HL-60 (cell line): Measurements from ENCODE around the gene GRAMD2B.
"Not testable (repeated sequence)": the region's sequence is repeated elsewhere in the genome, so short reads cannot be mapped to it uniquely, and the experiment has no call there.

Source experiments
- DNase-seq, 2 experiments: peaks; one replicate each; pipeline ENCODE4 v3.0.0-alpha.2; 2010 to 2020; ENCODE audit warnings: low read depth in 1 of 2, low spot score in 1 of 2
- H3K27ac ChIP-seq: fragments of 250-450 bp; sonication (Bioruptor Pico); replicated peaks from 2 replicates; pipeline ENCODE4 v1.5.1; 2020; ENCODE audit warnings: mild to moderate bottlenecking, moderate library complexity
- H3K27me3 ChIP-seq: fragments of 250-450 bp; sonication (Bioruptor Pico); 2 replicates; pipeline ENCODE4 v1.5.1; 2021; ENCODE audit warnings: mild to moderate bottlenecking, moderate library complexity; ENCODE audit not compliant: insufficient read depth, poor library complexity, severe bottlenecking
- H3K4me3 ChIP-seq: replicated peaks from 2 replicates; pipeline ENCODE4 v1.5.1; 2011; ENCODE audit warnings: mild to moderate bottlenecking, control low read depth, low read length; ENCODE audit not compliant: insufficient read depth
- CTCF ChIP-seq: IDR thresholded peaks from one replicate; pipeline ENCODE4 v1.5.1; 2011; ENCODE audit warnings: low read length, control low read depth, inconsistent platforms; ENCODE audit not compliant: insufficient read depth
- GABPA ChIP-seq: IDR thresholded peaks from 2 replicates; pipeline ENCODE4 v1.6.1; 2012; ENCODE audit warnings: low read depth
- POLR2AphosphoS5 ChIP-seq: IDR thresholded peaks from 2 replicates; pipeline ENCODE4 v1.6.1; 2012; ENCODE audit warnings: low read depth
- REST ChIP-seq: IDR thresholded peaks from 2 replicates; pipeline ENCODE4 v1.6.1; 2012; ENCODE audit warnings: low read depth; ENCODE audit not compliant: insufficient replicate concordance
- SPI1 ChIP-seq: IDR thresholded peaks from 2 replicates; pipeline ENCODE4 v1.6.1; 2012; ENCODE audit warnings: low read depth, mild to moderate bottlenecking, borderline replicate concordance

Gene GRAMD2B

GRCh38 chr5:126469536-126470316 is 46.5 kb downstream of the GRAMD2B start:
- Histone ChIP-seq H3K4me3 (no peak overlapping the region), H3K27ac (no peak overlapping the region), H3K27me3 (no peaks in the 10 kb centered on the region)
- no peak for DNase-seq
- TF ChIP-seq SPI1 (no peak), CTCF (no peak), POLR2AphosphoS5 (no peak), GABPA (no peak), REST (no peak)

- not testable (repeated sequence) for H3K27me3 ChIP-seq, DNase-seq, H3K4me3 ChIP-seq, H3K27ac ChIP-seq
These were observed 47.3 kb downstream of the GRAMD2B start for GRCh38 chr5:126470529-126470928.

GRCh38 chr5:126471247-126471646 is 48.0 kb downstream of the GRAMD2B start:
- Histone ChIP-seq H3K4me3 (no peak overlapping the region), H3K27me3 (no peaks in the 10 kb centered on the region), H3K27ac (no peak overlapping the region)
- TF ChIP-seq GABPA (no peak), CTCF (no peak), REST (no peak), SPI1 (no peak), POLR2AphosphoS5 (no peak)
- no peak for DNase-seq

GRCh38 chr5:126471875-126472537 is 48.8 kb downstream of the GRAMD2B start:
- no peaks in the 10 kb centered on the region for H3K27me3 ChIP-seq
- H3K4me3 ChIP-seq = no peak overlapping the region
- DNase-seq = no peak
- TF ChIP-seq CTCF = no peak
- no peak for TF ChIP-seq POLR2AphosphoS5
- no peak for TF ChIP-seq SPI1
- no peak for TF ChIP-seq REST
- TF ChIP-seq GABPA = no peak
- no peak overlapping the region for H3K27ac ChIP-seq
